Aorta (tissue), 5 donors: ENCODE measurements around the gene TPR. TPM values are rescaled to one million over a fixed set of nuclear protein-coding genes. Genes with fewer than 3 reads are reported as not detected.

ENCODE experiments used
- ATAC-seq: fragments of 200-7000 bp; cut with Tn5 transposase; one replicate; pipeline ENCODE4 v1.9.1; 2022; ENCODE audit warnings: moderate library complexity; ENCODE audit not compliant: low FRiP score
- DNase-seq, 2 donors: peaks; one replicate each; pipeline ENCODE4 v3.0.0-alpha.2; 2020
- H3K27ac ChIP-seq, 2 donors: one replicate each; pipeline ENCODE4 v1.5.1; 2013; ENCODE audit warnings: low read length in 2 of 2, mild to moderate bottlenecking in 2 of 2, moderate library complexity in 2 of 2, control low read depth in 1 of 2, inconsistent platforms in 1 of 2, low read depth in 1 of 2
- H3K27me3 ChIP-seq, 2 donors: one replicate each; pipeline ENCODE4 v1.6.1; 2013; ENCODE audit warnings: control low read depth in 1 of 2, low read length in 1 of 2, mild to moderate bottlenecking in 1 of 2, moderate library complexity in 1 of 2; ENCODE audit not compliant: insufficient read depth in 2 of 2, control insufficient read depth in 1 of 2
- H3K36me3 ChIP-seq, 2 donors: one replicate each; pipeline ENCODE4 v1.6.1; 2013; ENCODE audit warnings: control low read depth in 1 of 2, low read length in 1 of 2, mild to moderate bottlenecking in 1 of 2; ENCODE audit not compliant: insufficient read depth in 2 of 2, control insufficient read depth in 1 of 2
- H3K4me1 ChIP-seq, 2 donors: one replicate each; pipeline ENCODE4 v1.6.1; 2013; ENCODE audit warnings: low read length in 2 of 2, control low read depth in 1 of 2, mild to moderate bottlenecking in 1 of 2, moderate library complexity in 1 of 2; ENCODE audit not compliant: insufficient read depth in 2 of 2, control insufficient read depth in 1 of 2
- H3K4me3 ChIP-seq, 2 donors: one replicate each; pipeline ENCODE4 v1.5.1; 2013; ENCODE audit warnings: low read length in 2 of 2, control low read depth in 1 of 2, mild to moderate bottlenecking in 1 of 2
- H3K9me3 ChIP-seq: one replicate; pipeline ENCODE4 v1.6.1; 2013; ENCODE audit warnings: mild to moderate bottlenecking, low read length; ENCODE audit not compliant: control insufficient read depth
- WGBS, 2 donors: extraction: QIAGEN DNeasy Blood & Tissue Kit; methylation state at CpG; one replicate each; pipeline ENCODE4 v1.1.7; 2013; 5-methylcytosine and 5-hydroxymethylcytosine counted together
- intact Hi-C, 2 donors: fragments of 100-400 bp; cut with DNase I; formaldehyde crosslinking; loops; one replicate each; pipeline versions ENCODE4 v1.14.2 to v1.15.0; 2022
- polyA plus RNA-seq, 2 donors: library from polyadenylated mRNA; stranded (reverse); fragments of 200-250 nt; gene quantifications; one replicate each; pipeline ENCODE4 v1.2.3, GENCODE V29; 2013
- total RNA-seq, 2 donors: library from RNA; stranded (reverse); fragmentation: NEBNext Ultra II Directional; extraction: Animal tissue kit (Norgen Biotek cat#: 25700); gene quantifications; one replicate each; pipeline ENCODE4 v1.2.1, GENCODE V29; 2021
- donor health status: healthy with polysubstance abuse.
- donor health status: Bipolar disorder and iron deficiency.
- donor health status: DM: no; HTN: no; CAD: no.
- donor health status: DM: no; HTN: no; CAD: no.
- donor health status: DM: yes; HTN: yes; CAD: no.

TPR gene
- total and polyA plus RNA-seq, 4 donors, result 7.5 to 113 (median 57.9) TPM

- Histone ChIP-seq H3K27ac (no peak overlapping the region), H3K4me3 (no peak overlapping the region), H3K36me3 (peaks cover 7 to 8% of the 10 kb centered on the region in 2 donors), H3K4me1 (no peaks in the 10 kb centered on the region), H3K27me3 (no peaks in the 10 kb centered on the region), H3K9me3 (no peaks in the 10 kb centered on the region)
- intact Hi-C loops, result loop anchor here in 1 of 2 donors (5.0 kb wide), 1 partner anchor 38 kb away; no protein-coding TSS in a partner anchor
- DNase-seq (no peak), ATAC-seq (no peak)
- WGBS, 2 donors, result 87 to 89% methylated on average over 4 of the region's 4 CpGs
Observed at GRCh38 chr1:186323865-186324264, 51.2 kb downstream of the TPR start.

- no peaks in the 10 kb centered on the region for H3K27me3 ChIP-seq
- ATAC-seq (no peak), DNase-seq (no peak)
- no peak overlapping the region for H3K4me3 ChIP-seq
- no peaks in the 10 kb centered on the region for H3K4me1 ChIP-seq
- no peaks in the 10 kb centered on the region for H3K9me3 ChIP-seq
- H3K27ac ChIP-seq, result no peak overlapping the region
- peaks cover 6 to 7% of the 10 kb centered on the region in 2 donors for H3K36me3 ChIP-seq
- intact Hi-C loops, result no loop called here
- 89 to 92% methylated on average over 3 of the region's 3 CpGs for WGBS, 2 donors
Observed at GRCh38 chr1:186315570-186315969, 59.5 kb downstream of the TPR start.

- no peak overlapping the region for H3K4me3 ChIP-seq
- ATAC-seq, result no peak
- no peaks in the 10 kb centered on the region for H3K4me1 ChIP-seq
- DNase-seq, result no peak
- peaks cover 0 to 4% of the 10 kb centered on the region in 2 donors for H3K36me3 ChIP-seq
- no peaks in the 10 kb centered on the region for H3K9me3 ChIP-seq
- no peaks in the 10 kb centered on the region for H3K27me3 ChIP-seq
- WGBS, 2 donors, result 97% methylated on average over 3 of the region's 3 CpGs
- intact Hi-C loops, result no loop called here
- no peak overlapping the region for H3K27ac ChIP-seq
Observed at GRCh38 chr1:186311375-186312051, 63.5 kb downstream of the TPR start.

- H3K4me3 ChIP-seq, result no peak overlapping the region
- H3K4me1 ChIP-seq, result no peaks in the 10 kb centered on the region
- ATAC-seq (no peak), DNase-seq (no peak)
- H3K9me3 ChIP-seq, result no peaks in the 10 kb centered on the region
- intact Hi-C loops, result no loop called here
- no peak overlapping the region for H3K27ac ChIP-seq
- no peaks in the 10 kb centered on the region for H3K27me3 ChIP-seq
- no peaks in the 10 kb centered on the region for H3K36me3 ChIP-seq
- 90 to 95% methylated on average over 4 of the region's 4 CpGs for WGBS, 2 donors
Observed at GRCh38 chr1:186310307-186310706, 64.7 kb downstream of the TPR start.

- Histone ChIP-seq H3K36me3 (no peaks in the 10 kb centered on the region), H3K4me3 (no peak overlapping the region), H3K27me3 (no peaks in the 10 kb centered on the region), H3K27ac (no peak overlapping the region), H3K4me1 (no peaks in the 10 kb centered on the region), H3K9me3 (no peaks in the 10 kb centered on the region)
- WGBS, 2 donors, result 96 to 99% methylated on average over 6 of the region's 6 CpGs
- intact Hi-C loops, result no loop called here
- no peak for DNase-seq
- ATAC-seq, result no peak
Observed at GRCh38 chr1:186308264-186309060, 66.6 kb downstream of the TPR start.

GRCh38 chr1:186307445-186307844 lies 67.6 kb downstream of the TPR start:
- H3K27me3 ChIP-seq, result no peaks in the 10 kb centered on the region
- no peaks in the 10 kb centered on the region for H3K4me1 ChIP-seq
- WGBS, 2 donors, result 98 to 99% methylated on average over 6 of the region's 6 CpGs
- H3K9me3 ChIP-seq, result no peaks in the 10 kb centered on the region
- no peak overlapping the region for H3K4me3 ChIP-seq
- DNase-seq, result no peak
- H3K36me3 ChIP-seq, result no peaks in the 10 kb centered on the region
- no peak for ATAC-seq
- H3K27ac ChIP-seq, result no peak overlapping the region
- intact Hi-C loops, result no loop called here

GRCh38 chr1:186306533-186306932 lies 68.5 kb downstream of the TPR start:
- H3K27me3 ChIP-seq, result no peaks in the 10 kb centered on the region
- H3K36me3 ChIP-seq, result no peaks in the 10 kb centered on the region
- intact Hi-C loops, result no loop called here
- H3K27ac ChIP-seq, result no peak overlapping the region
- DNase-seq (no peak), ATAC-seq (no peak)
- H3K9me3 ChIP-seq, result no peaks in the 10 kb centered on the region
- H3K4me1 ChIP-seq, result no peaks in the 10 kb centered on the region
- H3K4me3 ChIP-seq, result no peak overlapping the region
- 90 to 93% methylated on average over 3 of the region's 3 CpGs for WGBS, 2 donors

GRCh38 chr1:186304982-186305949 lies 69.8 kb downstream of the TPR start:
- ATAC-seq, result no peak
- no peak for DNase-seq
- no peaks in the 10 kb centered on the region for H3K9me3 ChIP-seq
- 34 to 41% methylated on average over 6 of the region's 6 CpGs for WGBS, 2 donors
- no peaks in the 10 kb centered on the region for H3K4me1 ChIP-seq
- H3K27me3 ChIP-seq, result no peaks in the 10 kb centered on the region
- no peak overlapping the region for H3K4me3 ChIP-seq
- no peak overlapping the region for H3K27ac ChIP-seq
- intact Hi-C loops, result no loop called here
- no peaks in the 10 kb centered on the region for H3K36me3 ChIP-seq
